SK-N-SH (cell line): ENCODE results near the gene MEF2B. TPM values are rescaled to one million over a fixed set of nuclear protein-coding genes. Genes with fewer than 3 reads are reported as not detected.

Source experiments
- CTCF ChIA-PET: fragments of 300-600, 350-600 bp; formaldehyde crosslinking; extraction: SDS; loops from one replicate; lab custom pipeline; 2021; lab: Yijun Ruan, JAX
- POLR2A ChIA-PET: fragments of 350-600 bp; sonication (Branson Sonifier 250); formaldehyde crosslinking; extraction: SDS; loops from one replicate; lab custom pipeline; 2020; ENCODE audit warnings: antibody characterized with exemption, inconsistent platforms; lab: Yijun Ruan, JAX
- DNase-seq: peaks from one replicate; pipeline ENCODE4 v3.0.0; 2012
- H2AFZ ChIP-seq: fragments of 200-600 bp; sonication (generic); 2 replicates; pipeline ENCODE4 v1.8.1; 2016; ENCODE audit warnings: antibody characterized with exemption, mild to moderate bottlenecking, low read depth
- H3F3A ChIP-seq: fragments of 200-600 bp; sonication (generic); replicated peaks from 2 replicates; pipeline ENCODE3; 2016; ENCODE audit warnings: antibody characterized with exemption, mild to moderate bottlenecking; ENCODE audit not compliant: insufficient read depth
- H3K27ac ChIP-seq, 2 experiments: fragments of 200-500 bp in 1 of 2; fragments of 200-600 bp in 1 of 2; sonication (Bioruptor generic) in 1 of 2; sonication (generic), shearing (Covaris generic) in 1 of 2; 2 replicates each; pipeline versions ENCODE4 v1.5.1 to v1.6.1; 2014 to 2016; ENCODE audit warnings: low read depth in 2 of 2, inconsistent platforms in 1 of 2, low read length in 1 of 2, mild to moderate bottlenecking in 1 of 2, mixed read lengths in 1 of 2
- H3K27me3 ChIP-seq: fragments of 200-600 bp; sonication (generic), shearing (Covaris generic); 2 replicates; pipeline ENCODE4 v1.6.1; 2016; ENCODE audit warnings: mixed run types; ENCODE audit not compliant: insufficient read depth
- H3K36me3 ChIP-seq, 2 experiments: fragments of 200-500 bp in 1 of 2; fragments of 200-600 bp in 1 of 2; sonication (Bioruptor generic) in 1 of 2; sonication (generic) in 1 of 2; replicated peaks in 1 of 2; 2 replicates each; pipeline versions ENCODE3 to v1.5.1; 2014 to 2016; ENCODE audit warnings: low read length in 1 of 2, mild to moderate bottlenecking in 1 of 2; ENCODE audit not compliant: insufficient read depth in 2 of 2, control insufficient read depth in 1 of 2
- H3K4me1 ChIP-seq, 2 experiments: fragments of 200-500 bp in 1 of 2; fragments of 200-600 bp in 1 of 2; sonication (Bioruptor generic) in 1 of 2; sonication (generic), shearing (Covaris generic) in 1 of 2; 2 replicates each; pipeline versions ENCODE4 v1.5.1 to v1.6.1; 2014 to 2016; ENCODE audit warnings: low read depth in 1 of 2, low read length in 1 of 2, mixed run types in 1 of 2; ENCODE audit not compliant: insufficient read depth in 2 of 2, control insufficient read depth in 1 of 2
- H3K4me2 ChIP-seq: fragments of 200-600 bp; sonication (generic), shearing (Covaris generic); 2 replicates; pipeline ENCODE4 v1.6.1; 2017; ENCODE audit warnings: mixed run types
- H3K4me3 ChIP-seq, 2 experiments: fragments of 200-500 bp in 1 of 2; fragments of 200-600 bp in 1 of 2; sonication (Bioruptor generic) in 1 of 2; sonication (generic), shearing (Covaris generic) in 1 of 2; 2 replicates each; pipeline versions ENCODE4 v1.5.1 to v1.8.1; 2014 to 2016; ENCODE audit warnings: low read depth in 2 of 2, inconsistent platforms in 1 of 2, low read length in 1 of 2, mild to moderate bottlenecking in 1 of 2, mixed read lengths in 1 of 2, moderate library complexity in 1 of 2
- H3K79me2 ChIP-seq: fragments of 200-600 bp; sonication (generic); 2 replicates; pipeline ENCODE4 v1.8.1; 2017; ENCODE audit warnings: mild to moderate bottlenecking; ENCODE audit not compliant: insufficient read depth
- H3K9ac ChIP-seq: fragments of 200-600 bp; sonication (generic); 2 replicates; pipeline ENCODE4 v1.6.1; 2017; ENCODE audit warnings: mixed run types
- H3K9me2 ChIP-seq: fragments of 200-600 bp; sonication (generic); 2 replicates; pipeline ENCODE4 v1.6.1; 2017; ENCODE audit warnings: mixed run types
- H3K9me3 ChIP-seq: fragments of 200-600 bp; sonication (generic); 2 replicates; pipeline ENCODE4 v1.6.1; 2017; ENCODE audit warnings: mixed run types, mild to moderate bottlenecking, moderate library complexity
- H4K20me1 ChIP-seq: fragments of 200-600 bp; sonication (generic); 2 replicates; pipeline ENCODE4 v1.6.1; 2017; ENCODE audit warnings: mild to moderate bottlenecking, mixed run types; ENCODE audit not compliant: insufficient read depth
- CHD2 ChIP-seq: fragments of 150-350 bp; IDR thresholded peaks from 2 replicates; pipeline ENCODE4 v1.6.1; 2018; ENCODE audit warnings: low read length; ENCODE audit not compliant: partially characterized antibody
- CTCF ChIP-seq: fragments of 200-600 bp; sonication (generic); IDR thresholded peaks from 2 replicates; pipeline ENCODE4 v1.6.1; 2017; ENCODE audit warnings: antibody characterized with exemption, mild to moderate bottlenecking, moderate library complexity
- EZH2phosphoT487 ChIP-seq: fragments of 200-600 bp; sonication (generic); IDR thresholded peaks from 2 replicates; pipeline ENCODE4 v1.6.1; 2017; ENCODE audit warnings: low read depth, mixed run types, mild to moderate bottlenecking, antibody characterized with exemption, moderate library complexity, borderline replicate concordance
- FOSL2 ChIP-seq: IDR thresholded peaks from 2 replicates; pipeline ENCODE4 v1.4.0; 2012; ENCODE audit warnings: low read depth, mild to moderate bottlenecking, moderate library complexity, borderline replicate concordance
- FOXJ3 ChIP-seq: sonication (generic); formaldehyde crosslinking; IDR thresholded peaks from 2 replicates; pipeline ENCODE4 v1.5.1; 2020; ENCODE audit warnings: mild to moderate bottlenecking, missing genetic modification reagents
- GABPA ChIP-seq: IDR thresholded peaks from 2 replicates; pipeline ENCODE4 v1.4.0; 2012; ENCODE audit warnings: low read depth, mild to moderate bottlenecking
- GATA2 ChIP-seq: sonication (generic); formaldehyde crosslinking; IDR thresholded peaks from 2 replicates; pipeline ENCODE4 v1.5.0; 2020; ENCODE audit warnings: mild to moderate bottlenecking, missing genetic modification reagents
- IRF3 ChIP-seq: fragments of 150-350 bp; IDR thresholded peaks from 2 replicates; pipeline ENCODE4 v1.6.1; 2016; ENCODE audit warnings: mild to moderate bottlenecking, low read depth, low read length
- JUND ChIP-seq: IDR thresholded peaks from 2 replicates; pipeline ENCODE4 v1.4.0; 2012
- MEF2A ChIP-seq: IDR thresholded peaks from 2 replicates; pipeline ENCODE4 v1.4.0; 2012; ENCODE audit warnings: low read depth, borderline replicate concordance
- NRF1 ChIP-seq: IDR thresholded peaks from 2 replicates; pipeline ENCODE4 v1.6.1; 2012; ENCODE audit warnings: low read depth, mild to moderate bottlenecking, low read length
- POLR2AphosphoS5 ChIP-seq: IDR thresholded peaks from 2 replicates; pipeline ENCODE4 v1.6.1; 2012; ENCODE audit warnings: low read depth, low read length
- SMC3 ChIP-seq: IDR thresholded peaks from 2 replicates; pipeline ENCODE4 v1.6.1; 2012; ENCODE audit warnings: low read depth, low read length, improper control_type of control experiment
- TEAD4 ChIP-seq: IDR thresholded peaks from 2 replicates; pipeline ENCODE4 v1.4.0; 2012; ENCODE audit warnings: mild to moderate bottlenecking, borderline replicate concordance; ENCODE audit not compliant: insufficient read depth
- USF1 ChIP-seq: IDR thresholded peaks from 2 replicates; pipeline ENCODE4 v1.4.0; 2012; ENCODE audit warnings: low read depth, borderline replicate concordance
- USF2 ChIP-seq: fragments of 150-350 bp; IDR thresholded peaks from 2 replicates; pipeline ENCODE4 v1.6.1; 2017; ENCODE audit warnings: antibody characterized with exemption, low read length, low read depth, borderline replicate concordance
- YY1 ChIP-seq: IDR thresholded peaks from 2 replicates; pipeline ENCODE4 v1.4.0; 2012; ENCODE audit warnings: low read depth, mild to moderate bottlenecking
- WGBS: methylation state at CpG from one replicate; pipeline ENCODE4 v1.1.6; 2017; ENCODE audit warnings: low lambda C conversion rate; 5-methylcytosine and 5-hydroxymethylcytosine counted together
- polyA plus RNA-seq, 3 experiments: library from polyadenylated mRNA; depleted of rRNA; stranded (reverse); fragments of >200 nt; gene quantifications; 2 replicates each; pipeline ENCODE4 v1.2.3, GENCODE V29; 2012

Gene MEF2B
- polyA plus RNA-seq, 1 of the 3 experiments (the other 2 are of a cell fraction) = 1.0 TPM

GRCh38 chr19:19181488-19181998 is 11.5 kb upstream of the MEF2B start (continued):
- no peak for TF ChIP-seq CTCF
- TF ChIP-seq CHD2 = no peak
- no peak for TF ChIP-seq IRF3
- no peak for TF ChIP-seq GATA2 (CRISPR knock-in tag)
- no peak for TF ChIP-seq USF2

- POLR2A ChIA-PET = no interaction called here
- TF ChIP-seq CHD2 = no peak
- TF ChIP-seq GABPA = no peak
- no peak for TF ChIP-seq TEAD4
- TF ChIP-seq USF1 = no peak
- no peak for TF ChIP-seq POLR2AphosphoS5
- TF ChIP-seq MEF2A = no peak
- TF ChIP-seq NRF1 = no peak
- TF ChIP-seq IRF3 = no peak
- no peak for TF ChIP-seq EZH2phosphoT487
- no peak for TF ChIP-seq YY1
- TF ChIP-seq FOXJ3 (CRISPR knock-in tag) = no peak
- TF ChIP-seq USF2 = no peak
- no peak for TF ChIP-seq JUND
- TF ChIP-seq SMC3 = no peak
- no peak for TF ChIP-seq FOSL2
Observed at GRCh38 chr19:19179548-19180441, 9.7 kb upstream of the MEF2B start.

More at GRCh38 chr19:19179548-19180441, 9.7 kb upstream of the MEF2B start:
- Histone ChIP-seq H3K4me3 (no peak overlapping the region), H3K4me2 (no peak overlapping the region), H3K9me3 (no peaks in the 10 kb centered on the region), H3F3A (no peaks in the 10 kb centered on the region), H2AFZ (no peak overlapping the region), H3K4me1 (no peaks in the 10 kb centered on the region), H4K20me1 (no peaks in the 10 kb centered on the region), H3K9ac (no peak overlapping the region), H3K79me2 (0 out of 2 replicates have a peak, but pooled peaks cover 1% of the 10 kb centered on the region), H3K27ac (no peak overlapping the region), H3K27me3 (no peaks in the 10 kb centered on the region), H3K9me2 (no peaks in the 10 kb centered on the region), H3K36me3 (peaks cover 0 to 11% of the 10 kb centered on the region in 2 experiments)
- CTCF ChIA-PET = no interaction called here
- 93% methylated on average over 15 of the region's 17 CpGs for WGBS
- DNase-seq = no peak
